Measurements from ENCODE around the gene ATP6V1A.
"Not testable (repeated sequence)": the region's sequence is repeated elsewhere in the genome, so short reads cannot be mapped to it uniquely, and the experiment has no call there.

DNA sequence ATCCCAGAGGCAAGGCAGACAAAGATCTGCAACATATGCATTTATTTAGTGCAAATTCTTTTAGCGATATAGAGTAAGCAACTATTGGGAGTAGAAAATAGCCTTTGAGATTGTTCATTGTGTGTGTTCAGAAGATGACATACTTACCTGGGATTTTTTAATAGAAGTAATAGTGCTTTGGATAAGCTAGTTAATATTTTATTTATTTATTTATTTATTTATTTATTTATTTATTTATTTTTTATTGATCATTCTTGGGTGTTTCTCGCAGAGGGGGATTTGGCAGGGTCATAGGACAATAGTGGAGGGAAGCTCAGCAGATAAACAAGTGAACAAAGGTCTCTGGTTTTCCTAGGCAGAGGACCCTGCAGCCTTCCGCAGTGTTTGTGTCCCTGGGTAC is 102.2 kb downstream of the ATP6V1A start:
- not testable (repeated sequence) for TF ChIP-seq CTCF (IDR thresholded peaks at IDR 0.05; ENCODE audit: insufficient read depth, low read depth, low read length); EZH2 (IDR thresholded peaks at IDR 0.05; ENCODE audit: insufficient read depth, low read length)

All from astrocyte (in vitro differentiated cells and primary cell).